CD4-positive, alpha-beta T cell treated with Interleukin-6 at 100 ng/mL for 8 hours (primary cell): ENCODE data around the gene SNTG2.

Experiments
- DNase-seq: peaks from one replicate; pipeline ENCODE4 v3.0.0-alpha.2; 2020; ENCODE audit warnings: mixed read lengths, low spot score

The SNTG2 gene

GRCh38 chr2:1283020-1283801 lies 332.6 kb downstream of the SNTG2 start:
- no peak for DNase-seq

- no peak for DNase-seq
Measured at GRCh38 chr2:1283871-1284270, 333.2 kb downstream of the SNTG2 start.

- no peak for DNase-seq
Measured at GRCh38 chr2:1286929-1287328, 336.3 kb downstream of the SNTG2 start.

GRCh38 chr2:1287427-1287826 lies 336.8 kb downstream of the SNTG2 start:
- no peak for DNase-seq

- no peak for DNase-seq
Measured at GRCh38 chr2:1294900-1295299, 344.3 kb downstream of the SNTG2 start.

- DNase-seq: no peak
Measured at GRCh38 chr2:1295740-1296139, 345.1 kb downstream of the SNTG2 start.

GRCh38 chr2:1297372-1298159 lies 346.9 kb downstream of the SNTG2 start:
- DNase-seq: no peak

DNA sequence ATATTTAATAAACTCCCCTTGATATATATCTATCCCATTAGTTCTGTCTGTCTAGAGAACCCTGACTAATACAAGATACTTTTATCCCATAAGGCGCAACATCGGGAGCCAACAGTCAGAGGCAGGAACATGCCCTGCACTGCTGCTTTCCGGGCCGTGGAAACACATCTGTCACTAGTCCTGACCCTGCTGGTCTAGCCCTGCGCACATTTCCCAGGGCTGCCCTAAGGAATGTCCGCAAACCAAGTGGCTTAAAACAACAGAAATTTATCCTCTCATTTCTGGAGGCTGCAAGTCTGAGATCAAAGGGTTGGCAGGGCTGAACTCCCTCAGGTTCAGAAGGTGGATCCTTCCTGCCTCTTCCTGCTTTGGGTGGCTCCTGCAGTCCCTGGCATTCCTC lies 348.4 kb downstream of the SNTG2 start:
- no peak for DNase-seq

GRCh38 chr2:1300284-1300683 lies 349.6 kb downstream of the SNTG2 start:
- DNase-seq: no peak

DNA sequence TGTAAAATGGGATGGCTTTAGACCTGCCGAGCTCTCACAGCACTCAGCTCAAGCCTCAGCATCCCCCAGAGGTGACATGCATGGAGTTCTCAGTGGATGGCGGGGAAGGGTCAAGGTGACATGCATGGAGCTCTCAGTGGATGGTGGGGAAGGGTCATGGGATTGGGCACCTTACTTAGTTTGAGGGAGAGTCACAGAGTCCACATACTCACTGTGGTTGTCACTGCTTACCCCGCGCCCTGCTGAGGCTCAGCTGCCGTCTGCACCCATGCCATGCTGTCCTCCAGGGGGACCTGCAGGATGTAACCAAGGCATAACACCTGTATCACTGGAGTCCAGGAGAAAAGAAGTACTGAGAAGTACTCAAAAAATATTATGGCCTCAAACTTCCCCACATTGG lies 350.4 kb downstream of the SNTG2 start:
- DNase-seq: no peak

DNA sequence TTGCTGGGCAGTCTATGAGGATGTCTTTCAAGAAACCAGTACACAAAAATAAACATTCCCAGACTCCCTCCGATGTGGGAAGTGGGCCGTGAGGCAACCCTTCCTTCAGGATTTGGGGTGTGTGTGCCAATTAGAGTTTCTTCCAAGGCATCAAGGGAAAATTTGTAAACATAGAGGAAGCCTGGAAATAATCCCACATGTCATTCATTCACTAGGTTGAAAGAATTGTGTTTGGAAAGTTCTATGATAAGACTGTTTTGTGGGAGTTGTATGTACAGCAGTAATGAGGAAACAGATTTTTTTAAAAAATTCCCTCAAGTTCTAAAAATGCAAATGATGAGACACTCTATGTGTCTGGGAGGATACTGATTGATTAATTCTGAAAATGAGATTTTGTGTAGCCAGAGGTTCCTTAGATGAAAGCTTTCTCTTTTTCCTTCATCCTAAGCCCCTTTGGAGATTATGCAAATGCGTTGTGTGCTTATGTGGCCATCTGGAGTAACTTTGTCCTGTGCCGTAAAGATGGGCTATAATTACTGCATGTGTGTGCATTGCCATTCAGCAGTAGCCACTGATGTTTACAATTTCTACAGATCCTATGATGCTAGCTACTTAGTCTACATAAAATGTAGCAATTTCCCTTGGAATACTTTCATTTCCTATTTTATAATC lies 354.8 kb downstream of the SNTG2 start:
- DNase-seq: no peak

- DNase-seq: no peak
Measured at GRCh38 chr2:1306014-1306686, 355.5 kb downstream of the SNTG2 start.

GRCh38 chr2:1306687-1307516 lies 356.3 kb downstream of the SNTG2 start:
- no peak for DNase-seq

- no peak for DNase-seq
Measured at GRCh38 chr2:1307670-1308069, 357.0 kb downstream of the SNTG2 start.

GRCh38 chr2:1308678-1309077 lies 358.0 kb downstream of the SNTG2 start:
- no peak for DNase-seq

GRCh38 chr2:1309507-1309906 lies 358.9 kb downstream of the SNTG2 start:
- no peak for DNase-seq

GRCh38 chr2:1310202-1310601 lies 359.6 kb downstream of the SNTG2 start:
- no peak for DNase-seq

GRCh38 chr2:1310866-1311265 lies 360.2 kb downstream of the SNTG2 start:
- DNase-seq: no peak

- no peak for DNase-seq
Measured at GRCh38 chr2:1313240-1313924, 362.7 kb downstream of the SNTG2 start.

DNA sequence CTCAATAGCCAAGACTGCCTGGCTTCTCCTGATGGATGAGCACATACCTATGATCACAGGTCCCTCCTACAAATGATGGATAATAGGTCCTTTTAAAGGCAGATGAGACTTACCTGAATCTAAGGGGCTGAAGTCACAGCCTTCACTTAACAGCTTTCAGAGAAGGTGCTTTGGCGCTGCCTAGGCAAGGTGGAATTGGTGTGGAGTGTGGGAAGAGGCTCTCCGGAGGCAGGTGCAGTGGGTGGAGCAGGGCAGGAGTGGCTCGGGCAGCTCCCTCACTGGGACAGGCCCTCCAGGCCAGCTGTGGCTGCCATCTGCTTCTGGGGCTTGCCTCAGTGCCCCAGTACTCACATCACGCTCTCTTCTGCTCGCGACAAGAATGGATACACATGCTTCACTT lies 363.6 kb downstream of the SNTG2 start:
- DNase-seq: no peak
